Liver (tissue), 2 donors: ENCODE results near the gene BPIFB4.

Experiments
- ATF3 ChIP-seq: IDR thresholded peaks from 2 replicates; pipeline ENCODE4 v1.6.1; 2016; ENCODE audit warnings: antibody characterized with exemption
- FOXA1 ChIP-seq: IDR thresholded peaks from 2 replicates; pipeline ENCODE4 v1.6.1; 2016; ENCODE audit warnings: antibody characterized with exemption
- JUND ChIP-seq, 2 donors: IDR thresholded peaks; 2 replicates each; pipeline ENCODE4 v1.6.1; 2016; ENCODE audit warnings: antibody characterized with exemption in 2 of 2
- TF ChIP-seq, protein P1 (sequence below): IDR thresholded peaks from 2 replicates; pipeline ENCODE4 v1.6.1; 2016; ENCODE audit warnings: antibody characterized with exemption
- donor health status: healthy.

DNA sequence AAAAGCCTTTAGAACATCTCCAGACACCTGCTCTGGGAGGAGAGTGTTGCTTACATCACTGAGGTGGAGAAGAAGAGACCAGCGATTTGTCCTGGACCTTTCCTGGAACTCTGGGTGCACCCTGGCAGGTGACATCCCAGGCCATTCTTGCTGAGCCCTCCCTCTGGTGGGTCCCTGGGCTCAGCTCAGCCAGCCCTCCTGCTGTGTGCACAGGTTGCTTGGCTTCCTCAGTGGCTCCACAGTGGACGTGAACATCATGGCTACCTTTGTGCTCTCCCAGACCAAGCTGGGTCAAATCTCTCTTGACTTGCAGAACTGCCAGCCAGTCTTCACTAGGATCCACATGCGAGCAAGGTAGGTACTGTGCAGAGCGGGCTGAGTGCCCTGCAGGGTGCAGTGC, 68.6 kb downstream of the BPIFB4 start:
- TF ChIP-seq, protein P1, sequence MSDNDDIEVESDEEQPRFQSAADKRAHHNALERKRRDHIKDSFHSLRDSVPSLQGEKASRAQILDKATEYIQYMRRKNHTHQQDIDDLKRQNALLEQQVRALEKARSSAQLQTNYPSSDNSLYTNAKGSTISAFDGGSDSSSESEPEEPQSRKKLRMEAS: no peak
- no peak for TF ChIP-seq FOXA1
- TF ChIP-seq ATF3: no peak
- TF ChIP-seq JUND (IDR thresholded peaks at IDR 0.05): no peak
